Uterus (tissue), 2 donors: ENCODE data around the gene NCOR1.

Source experiments
- CTCF ChIP-seq, 4 experiments: fragments of 200-600 bp in 2 of 4; fragments of 450-650 bp in 2 of 4; sonication (generic) in 2 of 4; IDR thresholded peaks; one replicate each; pipeline ENCODE4 v1.5.1; 2016 to 2019; ENCODE audit warnings: antibody characterized with exemption in 4 of 4, mild to moderate bottlenecking in 2 of 4, moderate library complexity in 1 of 4
- POLR2A ChIP-seq, 2 donors: fragments of 450-650 bp; IDR thresholded peaks; one replicate each; pipeline ENCODE4 v1.6.1; 2016; ENCODE audit warnings: antibody characterized with exemption in 2 of 2, mild to moderate bottlenecking in 1 of 2, moderate library complexity in 1 of 2

GRCh38 chr17:16190703-16191360, 24.5 kb downstream of the NCOR1 start:
- TF ChIP-seq CTCF (IDR thresholded peaks at IDR 0.05), result no peak
- no peak for TF ChIP-seq POLR2A (IDR thresholded peaks at IDR 0.05)
